ENCODE measurements around the gene C5orf58. TPM values are rescaled to one million over a fixed set of nuclear protein-coding genes. Genes with fewer than 3 reads are reported as not detected.

Gene C5orf58
- total and polyA plus RNA-seq, 12 donors, result 0.39 to 0.80 TPM; not detected in 10

DNA sequence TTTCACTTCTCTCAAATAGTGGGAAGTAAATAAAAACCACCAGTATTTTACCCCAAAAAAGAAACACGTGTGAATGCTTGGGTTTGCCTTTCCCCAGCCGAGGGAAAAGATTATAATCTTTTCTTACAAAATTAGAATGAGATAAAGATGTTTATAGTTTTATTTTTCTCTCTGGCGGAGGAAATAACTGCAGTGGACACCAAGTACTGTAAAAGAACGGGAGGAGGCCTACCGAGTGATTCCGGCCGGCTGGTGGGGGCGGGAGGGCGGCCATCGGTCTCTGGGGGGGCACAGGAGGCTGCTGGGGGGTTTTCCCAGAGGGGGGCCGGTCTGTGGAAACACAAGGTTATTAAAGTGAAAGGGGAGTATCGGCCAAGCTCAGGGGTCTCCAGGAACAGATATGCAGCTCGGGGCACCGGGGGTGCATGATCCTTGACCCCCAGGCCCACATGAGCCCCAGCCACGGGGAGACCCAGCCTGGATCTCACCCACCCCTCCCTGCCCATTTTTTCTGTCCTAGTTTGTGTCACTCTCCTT lies 35.4 kb downstream of the C5orf58 start:
- intact Hi-C loops (cut with DNase I), result loop anchor here in 1 of 2 donors (2.0 kb wide), 1 partner anchor 153 kb away; no protein-coding TSS in a partner anchor
- TF ChIP-seq, protein P1, sequence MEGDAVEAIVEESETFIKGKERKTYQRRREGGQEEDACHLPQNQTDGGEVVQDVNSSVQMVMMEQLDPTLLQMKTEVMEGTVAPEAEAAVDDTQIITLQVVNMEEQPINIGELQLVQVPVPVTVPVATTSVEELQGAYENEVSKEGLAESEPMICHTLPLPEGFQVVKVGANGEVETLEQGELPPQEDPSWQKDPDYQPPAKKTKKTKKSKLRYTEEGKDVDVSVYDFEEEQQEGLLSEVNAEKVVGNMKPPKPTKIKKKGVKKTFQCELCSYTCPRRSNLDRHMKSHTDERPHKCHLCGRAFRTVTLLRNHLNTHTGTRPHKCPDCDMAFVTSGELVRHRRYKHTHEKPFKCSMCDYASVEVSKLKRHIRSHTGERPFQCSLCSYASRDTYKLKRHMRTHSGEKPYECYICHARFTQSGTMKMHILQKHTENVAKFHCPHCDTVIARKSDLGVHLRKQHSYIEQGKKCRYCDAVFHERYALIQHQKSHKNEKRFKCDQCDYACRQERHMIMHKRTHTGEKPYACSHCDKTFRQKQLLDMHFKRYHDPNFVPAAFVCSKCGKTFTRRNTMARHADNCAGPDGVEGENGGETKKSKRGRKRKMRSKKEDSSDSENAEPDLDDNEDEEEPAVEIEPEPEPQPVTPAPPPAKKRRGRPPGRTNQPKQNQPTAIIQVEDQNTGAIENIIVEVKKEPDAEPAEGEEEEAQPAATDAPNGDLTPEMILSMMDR (IDR thresholded peaks at IDR 0.05), result peak in 1 of 6 experiments; percentile 5
- no peak for TF ChIP-seq POLR2A (IDR thresholded peaks at IDR 0.05)
- no peaks in the 10 kb centered on the region for H3K36me3 ChIP-seq (replicated peaks in 1 of 2)
- H3K27ac ChIP-seq, result peak overlapping the region in 4 of 5 donors; percentile 13 to 91 (median 42)
- peaks cover 8 to 31% of the 10 kb centered on the region in 2 donors for H3K4me1 ChIP-seq (replicated peaks in 1 of 2)
- no peak overlapping the region for H3K4me3 ChIP-seq
- no peaks in the 10 kb centered on the region for H3K9me3 ChIP-seq (replicated peaks in 1 of 3)
- 20 to 32% (median 22%) methylated on average over 15 of the region's 15 CpGs for WGBS, 4 donors
- no peaks in the 10 kb centered on the region for H3K27me3 ChIP-seq
- no peak for DNase-seq

GRCh38 chr5:170268884-170269283 lies 36.1 kb downstream of the C5orf58 start:
- no peaks in the 10 kb centered on the region for H3K36me3 ChIP-seq (replicated peaks in 1 of 2)
- H3K27ac ChIP-seq, result peak overlapping the region in 3 of 5 donors; percentile 48 to 91 (median 66)
- H3K4me3 ChIP-seq, result no peak overlapping the region
- intact Hi-C loops (cut with DNase I), result loop anchor here in 1 of 2 donors (2.0 kb wide), 1 partner anchor 152 kb away; no protein-coding TSS in a partner anchor
- peaks cover 8 to 31% of the 10 kb centered on the region in 2 donors for H3K4me1 ChIP-seq (replicated peaks in 1 of 2)
- TF ChIP-seq, protein P1 (IDR thresholded peaks at IDR 0.05), result no peak
- no peak for TF ChIP-seq POLR2A (IDR thresholded peaks at IDR 0.05)
- peak in 2 of 7 donors; percentile 37 to 49 for DNase-seq
- H3K9me3 ChIP-seq (replicated peaks in 1 of 3), result no peaks in the 10 kb centered on the region
- 17 to 57% (median 45%) methylated on average over 2 to 3 of the region's 3 CpGs for WGBS, 4 donors
- no peaks in the 10 kb centered on the region for H3K27me3 ChIP-seq

GRCh38 chr5:170269579-170269978 lies 36.8 kb downstream of the C5orf58 start:
- Histone ChIP-seq H3K9me3 (replicated peaks in 1 of 3) (no peaks in the 10 kb centered on the region), H3K36me3 (replicated peaks in 1 of 2) (no peaks in the 10 kb centered on the region), H3K27ac (peak overlapping the region in 4 of 5 donors; percentile 39 to 91 (median 57)), H3K27me3 (no peaks in the 10 kb centered on the region), H3K4me1 (replicated peaks in 1 of 2) (peaks cover 8 to 31% of the 10 kb centered on the region in 2 donors), H3K4me3 (no peak overlapping the region)
- intact Hi-C loops (cut with DNase I), result loop anchor here in 1 of 2 donors (2.0 kb wide), 1 partner anchor 151 kb away; no protein-coding TSS in a partner anchor
- no peak for TF ChIP-seq POLR2A (IDR thresholded peaks at IDR 0.05)
- TF ChIP-seq, protein P1 (IDR thresholded peaks at IDR 0.05), result no peak
- WGBS, 4 donors, result 79 to 87% (median 84%) methylated on average over 7 of the region's 7 CpGs
- DNase-seq, result peak in 2 of 7 donors; percentile 30 to 44

- TF ChIP-seq, protein P1 (IDR thresholded peaks at IDR 0.05), result no peak
- no peak for TF ChIP-seq POLR2A (IDR thresholded peaks at IDR 0.05)
- Histone ChIP-seq H3K36me3 (replicated peaks in 1 of 2) (no peaks in the 10 kb centered on the region), H3K27ac (peak overlapping the region in 3 of 5 donors; percentile 26 to 45 (median 39)), H3K27me3 (no peaks in the 10 kb centered on the region), H3K4me1 (replicated peaks in 1 of 2) (peaks cover 8 to 31% of the 10 kb centered on the region in 2 donors), H3K9me3 (replicated peaks in 1 of 3) (no peaks in the 10 kb centered on the region), H3K4me3 (no peak overlapping the region)
- intact Hi-C loops (cut with DNase I), result loop anchor here in 1 of 2 donors (10.0 kb wide), 1 partner anchor 144 kb away; no protein-coding TSS in a partner anchor
- no peak for DNase-seq
- WGBS, 4 donors, result 74 to 85% (median 81%) methylated on average over 13 to 15 of the region's 15 CpGs
Observed at GRCh38 chr5:170270293-170271069, 37.7 kb downstream of the C5orf58 start.

Data from adrenal gland (tissue), 12 donors.